Measurements from ENCODE around the gene UBA5.

The UBA5 gene

DNA sequence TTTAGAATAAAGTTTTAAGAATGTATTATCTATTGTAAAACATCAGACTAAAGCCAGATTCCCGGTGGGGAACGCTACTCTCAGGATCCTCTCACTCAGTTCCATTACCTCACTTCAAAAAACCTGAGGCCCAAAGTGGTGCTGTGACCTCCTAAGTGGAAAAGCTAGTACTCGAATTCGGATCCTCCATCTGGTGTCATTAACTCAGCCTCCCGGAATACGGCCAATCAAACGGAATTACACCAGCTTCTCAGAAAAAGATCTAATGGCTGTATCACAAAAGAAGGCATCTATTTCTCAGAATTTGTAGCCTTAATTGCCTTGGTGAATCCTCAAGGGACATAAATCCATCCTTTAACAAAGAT is 1.1 kb upstream of the UBA5 start:
- DNase-seq (ENCODE audit: low read depth, low spot score), result no peak
- peak overlapping the region; percentile 78 for H3K4me3 ChIP-seq (ENCODE audit: low read depth, low read length)
- in situ Hi-C loops (cut with HindIII; ENCODE audit: low sequenced_read_pairs), result no loop called here
- TF ChIP-seq, protein P1, sequence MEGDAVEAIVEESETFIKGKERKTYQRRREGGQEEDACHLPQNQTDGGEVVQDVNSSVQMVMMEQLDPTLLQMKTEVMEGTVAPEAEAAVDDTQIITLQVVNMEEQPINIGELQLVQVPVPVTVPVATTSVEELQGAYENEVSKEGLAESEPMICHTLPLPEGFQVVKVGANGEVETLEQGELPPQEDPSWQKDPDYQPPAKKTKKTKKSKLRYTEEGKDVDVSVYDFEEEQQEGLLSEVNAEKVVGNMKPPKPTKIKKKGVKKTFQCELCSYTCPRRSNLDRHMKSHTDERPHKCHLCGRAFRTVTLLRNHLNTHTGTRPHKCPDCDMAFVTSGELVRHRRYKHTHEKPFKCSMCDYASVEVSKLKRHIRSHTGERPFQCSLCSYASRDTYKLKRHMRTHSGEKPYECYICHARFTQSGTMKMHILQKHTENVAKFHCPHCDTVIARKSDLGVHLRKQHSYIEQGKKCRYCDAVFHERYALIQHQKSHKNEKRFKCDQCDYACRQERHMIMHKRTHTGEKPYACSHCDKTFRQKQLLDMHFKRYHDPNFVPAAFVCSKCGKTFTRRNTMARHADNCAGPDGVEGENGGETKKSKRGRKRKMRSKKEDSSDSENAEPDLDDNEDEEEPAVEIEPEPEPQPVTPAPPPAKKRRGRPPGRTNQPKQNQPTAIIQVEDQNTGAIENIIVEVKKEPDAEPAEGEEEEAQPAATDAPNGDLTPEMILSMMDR (IDR thresholded peaks at IDR 0.05; ENCODE audit: low read depth, low read length), result no peak

DNA sequence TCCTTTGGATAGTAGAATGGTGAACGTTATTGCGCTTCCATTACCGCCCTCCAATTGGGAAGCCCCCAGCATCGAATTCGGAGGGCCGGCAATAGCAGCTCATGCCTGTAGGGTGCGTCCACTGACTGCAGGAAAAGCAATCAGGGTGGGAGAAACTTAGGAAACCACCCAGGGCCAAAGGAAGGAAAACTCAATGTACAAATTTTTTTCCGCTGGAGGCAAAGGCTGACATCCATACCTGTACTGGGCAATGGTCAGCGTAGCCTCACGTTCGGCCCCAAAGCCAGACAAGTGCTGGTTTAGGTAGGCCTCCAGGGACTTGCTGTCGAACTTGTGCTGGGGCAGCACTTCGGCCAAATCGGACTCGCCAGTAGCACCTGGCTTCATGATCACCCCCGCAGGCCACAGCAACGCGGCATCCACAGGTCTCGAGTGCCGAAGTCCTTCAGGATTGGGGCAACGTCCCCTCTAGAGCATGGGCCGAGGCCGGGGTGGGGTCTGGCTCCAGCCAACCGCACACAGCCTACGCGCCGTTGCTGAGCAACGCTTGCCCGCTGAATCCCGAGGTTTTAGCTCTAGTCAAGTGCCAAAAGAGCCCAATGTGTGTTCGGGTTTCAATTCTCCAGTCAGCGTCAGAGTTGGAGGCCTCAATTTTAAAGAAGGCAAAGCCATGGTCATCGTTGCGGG is 621 bp upstream of the UBA5 start, which contains the start of gene ACAD11:
Gene ACAD11, minus strand, starts transcription at position 445 of the 687 bp plus-strand sequence. Its CDS starts 58 bp downstream, at position 387.
- peak; percentile 77 for DNase-seq (ENCODE audit: low read depth, low spot score)
- peak within 1 kb of the TSS; percentile 78 for H3K4me3 ChIP-seq (ENCODE audit: low read depth, low read length)
- TF ChIP-seq, protein P1 (IDR thresholded peaks at IDR 0.05; ENCODE audit: low read depth, low read length), result peak; percentile 77
- in situ Hi-C loops (cut with HindIII; ENCODE audit: low sequenced_read_pairs), result no loop called here

DNA sequence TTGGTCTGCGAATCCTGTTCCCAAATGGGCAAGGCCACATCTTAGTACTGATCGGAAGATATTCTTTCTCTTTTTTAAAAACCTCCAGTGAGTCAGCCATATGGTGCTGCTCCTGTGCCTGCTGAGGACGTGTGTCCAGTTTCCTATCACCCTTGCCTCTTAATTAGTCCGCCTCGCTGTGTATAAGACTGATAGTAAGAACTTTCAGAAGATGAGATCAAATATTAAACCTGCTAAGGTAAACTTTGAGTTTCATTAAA is 612 bp downstream of the UBA5 start:
- TF ChIP-seq, protein P1 (IDR thresholded peaks at IDR 0.05; ENCODE audit: low read depth, low read length), result no peak
- peak overlapping the region; percentile 78 for H3K4me3 ChIP-seq (ENCODE audit: low read depth, low read length)
- DNase-seq (ENCODE audit: low read depth, low spot score), result no peak
- in situ Hi-C loops (cut with HindIII; ENCODE audit: low sequenced_read_pairs), result no loop called here

DNA sequence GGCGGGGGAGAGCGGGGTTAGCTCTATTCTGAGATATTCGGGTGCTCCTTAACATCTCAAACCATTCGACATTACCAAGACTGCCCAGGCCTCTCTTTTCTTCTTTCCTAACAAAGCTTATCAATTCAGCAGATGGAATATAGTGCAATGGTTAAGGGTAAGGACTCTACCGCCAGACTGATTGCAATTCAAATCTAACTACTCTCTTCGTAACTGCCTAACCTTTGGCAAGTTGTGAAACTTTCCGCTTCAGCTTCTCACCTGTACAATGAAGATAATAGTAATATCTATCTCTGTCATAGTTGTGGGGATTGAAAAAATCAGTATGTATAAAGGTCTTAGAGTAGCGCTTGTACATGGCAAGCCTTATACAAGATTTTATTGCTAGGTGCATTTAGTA is 972 bp downstream of the UBA5 start:
- DNase-seq (ENCODE audit: low read depth, low spot score), result no peak
- H3K4me3 ChIP-seq (ENCODE audit: low read depth, low read length), result peak overlapping the region; percentile 78
- in situ Hi-C loops (cut with HindIII; ENCODE audit: low sequenced_read_pairs), result no loop called here

DNA sequence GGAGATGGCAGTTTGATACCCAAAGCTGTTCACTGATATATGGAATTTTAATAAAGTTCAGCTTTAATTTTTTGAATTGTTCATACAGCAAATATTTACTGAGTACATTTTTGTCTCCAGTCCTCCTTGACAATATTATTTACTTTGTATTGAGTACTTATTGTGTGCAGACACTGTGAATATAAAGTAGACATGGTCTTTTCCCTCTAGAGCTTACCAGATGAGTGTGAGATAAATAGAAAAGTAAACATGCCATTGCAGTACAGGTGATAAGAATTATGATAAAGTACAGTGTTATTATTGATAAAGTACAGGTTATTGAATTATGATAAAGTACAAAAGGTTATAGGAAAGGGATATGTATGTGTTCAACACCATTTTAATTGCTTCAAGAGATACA is 2.1 kb downstream of the UBA5 start:
- H3K4me3 ChIP-seq (ENCODE audit: low read depth, low read length), result no peak overlapping the region
- in situ Hi-C loops (cut with HindIII; ENCODE audit: low sequenced_read_pairs), result no loop called here
- TF ChIP-seq, protein P1 (IDR thresholded peaks at IDR 0.05; ENCODE audit: low read depth, low read length), result no peak
- no peak for DNase-seq (ENCODE audit: low read depth, low spot score)

More for the DNA sequence above, 972 bp downstream of the UBA5 start:
- TF ChIP-seq, protein P1 (IDR thresholded peaks at IDR 0.05; ENCODE audit: low read depth, low read length), result no peak

DNA sequence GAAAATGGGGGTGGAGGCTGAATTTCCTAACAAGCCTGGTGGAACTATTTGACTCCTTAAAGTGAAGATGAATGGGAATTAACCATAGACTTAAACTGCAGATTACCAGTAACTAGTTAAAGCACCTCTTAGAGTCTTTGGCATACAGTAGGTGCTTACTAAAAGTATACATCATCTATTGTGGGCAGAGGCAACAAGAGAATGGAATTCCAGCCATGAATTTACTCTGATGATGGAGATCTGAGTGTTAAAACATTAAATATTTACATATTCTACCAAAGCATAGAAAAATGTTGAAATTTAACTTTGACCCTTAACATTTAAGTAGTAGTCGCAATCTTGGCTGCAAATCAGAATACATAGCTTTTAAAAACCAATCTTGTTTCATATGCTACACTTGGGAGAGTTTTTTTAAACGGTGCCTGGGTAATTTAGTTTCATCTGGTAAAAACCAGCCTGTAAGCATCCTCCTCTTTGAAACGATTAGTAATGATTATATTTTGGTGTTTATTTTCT is 5.2 kb downstream of the UBA5 start:
- in situ Hi-C loops (cut with HindIII; ENCODE audit: low sequenced_read_pairs), result no loop called here
- TF ChIP-seq, protein P1 (IDR thresholded peaks at IDR 0.05; ENCODE audit: low read depth, low read length), result no peak
- no peak overlapping the region for H3K4me3 ChIP-seq (ENCODE audit: low read depth, low read length)
- DNase-seq (ENCODE audit: low read depth, low spot score), result no peak
